Thoracic aorta (tissue), 2 donors: ENCODE data around the gene FDXACB1. TPM values are rescaled to one million over a fixed set of nuclear protein-coding genes. Genes with fewer than 3 reads are reported as not detected.

Experiments
- ATAC-seq: fragments of 150-250 bp; one replicate; pipeline ENCODE4 v1.8.0; 2017; ENCODE audit warnings: low read depth; ENCODE audit not compliant: insufficient number of reproducible peaks, low FRiP score
- DNase-seq: peaks from one replicate; pipeline ENCODE4 v3.0.0-alpha.2; 2020; ENCODE audit warnings: low spot score
- H3K27ac ChIP-seq, 2 donors: fragments of 200-600 bp; sonication (generic); 1 replicate in 1 of 2; 2 replicates in 1 of 2; pipeline ENCODE4 v1.5.1; 2016; ENCODE audit warnings: mild to moderate bottlenecking in 2 of 2, moderate library complexity in 2 of 2
- H3K27me3 ChIP-seq: fragments of 200-600 bp; sonication (generic); replicated peaks from 2 replicates; pipeline ENCODE4 v1.6.0; 2016; ENCODE audit warnings: mild to moderate bottlenecking; ENCODE audit not compliant: insufficient read depth
- H3K36me3 ChIP-seq: fragments of 200-600 bp; sonication (generic); one replicate; pipeline ENCODE4 v1.5.1; 2016
- H3K4me1 ChIP-seq, 2 donors: fragments of 200-600 bp; sonication (generic); 1 replicate in 1 of 2; 2 replicates in 1 of 2; pipeline versions ENCODE4 v1.5.1 to v1.6.0; 2016; ENCODE audit warnings: low read depth in 2 of 2, mild to moderate bottlenecking in 1 of 2; ENCODE audit not compliant: control insufficient read depth in 1 of 2
- H3K4me3 ChIP-seq: fragments of 200-600 bp; sonication (generic); 2 replicates; pipeline ENCODE4 v1.5.1; 2016; ENCODE audit warnings: mild to moderate bottlenecking
- H3K9me3 ChIP-seq: fragments of 200-600 bp; sonication (generic); 2 replicates; pipeline ENCODE4 v1.5.1; 2016
- CTCF ChIP-seq: fragments of 200-600 bp; sonication (generic); IDR thresholded peaks from one replicate; pipeline ENCODE4 v1.5.1; 2019; ENCODE audit warnings: antibody characterized with exemption
- total RNA-seq, 2 donors: library from RNA; depleted of rRNA; stranded (reverse); fragments of >200 nt; gene quantifications; one replicate each; pipeline versions ENCODE4 v1.1.0 to v1.2.3, GENCODE V29; 2016

FDXACB1 gene
- total RNA-seq, 2 donors from 2014 or later, result 0.71 to 1.8 TPM

DNA sequence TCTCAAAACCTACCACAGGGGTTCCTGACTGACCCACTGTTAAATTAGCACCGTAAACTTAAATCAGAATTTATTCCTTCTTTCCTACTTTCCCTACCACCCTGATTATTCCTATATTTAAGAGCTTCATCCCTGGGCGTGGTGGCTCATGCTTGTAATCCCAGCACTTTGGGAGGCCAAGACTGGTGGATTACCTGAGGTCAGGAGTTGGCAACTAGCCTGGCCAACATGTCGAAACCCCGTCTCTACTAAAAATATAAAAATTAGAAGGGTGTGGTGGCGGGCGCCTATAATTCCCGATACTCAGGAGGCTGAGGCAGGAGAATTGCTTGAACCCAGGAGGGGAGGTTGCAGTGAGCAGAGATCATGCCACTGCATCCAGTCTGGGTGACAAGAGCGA is 27.9 kb downstream of the FDXACB1 start:
- TF ChIP-seq CTCF, result no peak
- Histone ChIP-seq H3K36me3 (peaks cover 13% of the 10 kb centered on the region), H3K4me1 (no peaks in the 10 kb centered on the region)

GRCh38 chr11:111849631-111850030 is 29.3 kb downstream of the FDXACB1 start:
- DNase-seq (no peak), ATAC-seq (no peak)
- no peak for TF ChIP-seq CTCF
- no peaks in the 10 kb centered on the region for H3K4me1 ChIP-seq
- H3K27ac ChIP-seq, result no peak overlapping the region
- H3K27me3 ChIP-seq, result no peaks in the 10 kb centered on the region
- H3K36me3 ChIP-seq, result peaks cover 18% of the 10 kb centered on the region
- no peak overlapping the region for H3K4me3 ChIP-seq
- no peaks in the 10 kb centered on the region for H3K9me3 ChIP-seq

More for the DNA sequence above, 27.9 kb downstream of the FDXACB1 start:
- DNase-seq (no peak), ATAC-seq (no peak)
- Histone ChIP-seq H3K4me3 (no peak overlapping the region), H3K9me3 (no peaks in the 10 kb centered on the region), H3K27me3 (no peaks in the 10 kb centered on the region), H3K27ac (no peak overlapping the region)

- Histone ChIP-seq H3K36me3 (peaks cover 26% of the 10 kb centered on the region), H3K4me3 (no peak overlapping the region), H3K27me3 (no peaks in the 10 kb centered on the region), H3K9me3 (no peaks in the 10 kb centered on the region), H3K27ac (no peak overlapping the region), H3K4me1 (no peaks in the 10 kb centered on the region)
- DNase-seq (no peak), ATAC-seq (no peak)
- TF ChIP-seq CTCF, result no peak
These were observed 32.3 kb downstream of the FDXACB1 start for GRCh38 chr11:111846636-111847035.

DNA sequence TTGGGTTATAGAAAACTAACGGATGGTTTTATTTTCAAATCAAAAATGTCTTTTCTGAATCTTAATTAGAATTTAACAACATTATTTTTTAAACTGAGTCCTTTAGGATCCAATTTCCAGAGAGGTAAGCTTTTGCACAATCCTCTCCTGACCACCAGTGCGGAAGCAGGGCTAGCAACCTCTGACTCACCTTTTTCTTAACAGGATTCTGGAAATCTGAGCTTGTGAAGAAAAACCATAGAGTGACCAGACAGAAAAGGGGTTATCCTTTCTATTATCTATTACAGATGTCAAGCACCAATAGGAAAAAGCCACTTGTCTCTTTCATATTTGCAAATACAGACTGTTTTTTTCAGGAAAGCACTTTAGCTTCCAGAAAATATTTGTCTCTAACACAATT is 32.9 kb downstream of the FDXACB1 start:
- Histone ChIP-seq H3K4me3 (no peak overlapping the region), H3K27ac (no peak overlapping the region), H3K36me3 (peaks cover 26% of the 10 kb centered on the region), H3K4me1 (peaks cover 0 to 3% of the 10 kb centered on the region in 2 donors), H3K27me3 (no peaks in the 10 kb centered on the region), H3K9me3 (no peaks in the 10 kb centered on the region)
- DNase-seq (no peak), ATAC-seq (no peak)
- TF ChIP-seq CTCF, result no peak

DNA sequence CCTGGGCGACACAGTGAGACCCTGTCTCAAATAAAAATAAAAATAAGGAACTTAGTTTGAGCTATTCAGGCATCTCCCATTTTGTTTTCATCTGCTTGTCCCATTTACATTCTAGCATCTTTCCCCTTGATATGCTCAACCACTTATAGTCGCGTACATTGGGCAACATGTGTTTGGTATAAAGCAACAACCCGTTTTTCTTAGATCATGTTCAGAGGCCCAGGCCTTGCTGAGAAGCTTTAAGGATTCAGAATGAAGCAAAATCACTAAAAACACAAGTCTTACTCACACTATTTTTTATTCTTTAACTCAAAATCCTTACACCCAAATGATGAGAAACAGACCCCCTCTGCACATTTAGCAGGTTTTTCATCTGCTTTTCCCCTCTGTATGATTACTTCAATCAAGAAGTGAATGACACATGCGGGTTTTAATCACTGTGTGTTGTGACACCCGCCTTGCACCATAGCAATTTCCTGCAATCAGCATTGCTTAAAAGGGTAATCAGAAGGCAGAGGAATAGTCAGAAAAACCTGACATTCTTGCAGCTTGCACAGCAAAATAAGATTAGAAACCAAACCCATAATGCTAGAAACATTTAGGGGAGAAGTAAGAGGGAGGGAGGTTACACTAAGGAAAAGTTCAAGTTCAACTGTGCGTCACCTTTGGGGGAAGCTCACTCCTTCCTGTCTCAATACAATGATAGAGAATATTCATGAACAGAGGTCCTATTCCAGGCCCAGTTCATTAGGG is 33.5 kb downstream of the FDXACB1 start:
- ATAC-seq (no peak), DNase-seq (no peak)
- Histone ChIP-seq H3K4me1 (peaks cover 0 to 3% of the 10 kb centered on the region in 2 donors), H3K27me3 (no peaks in the 10 kb centered on the region), H3K4me3 (no peak overlapping the region), H3K27ac (no peak overlapping the region), H3K36me3 (peaks cover 26% of the 10 kb centered on the region), H3K9me3 (no peaks in the 10 kb centered on the region)
- TF ChIP-seq CTCF, result no peak
